Activated gamma-delta T cell (primary cell): ENCODE data around the gene BAG3.
"Not testable (repeated sequence)": the region's sequence is repeated elsewhere in the genome, so short reads cannot be mapped to it uniquely, and the experiment has no call there.

Experiments
- DNase-seq: peaks from one replicate; lab custom pipeline; 2025; lab: John Stamatoyannopoulos, UW

BAG3 gene

GRCh38 chr10:119689016-119689580 lies 37.9 kb downstream of the BAG3 start:
- DNase-seq: no peak

GRCh38 chr10:119691726-119692125 lies 40.5 kb downstream of the BAG3 start:
- no peak for DNase-seq

- DNase-seq: no peak
Observed at GRCh38 chr10:119693262-119693957, 42.2 kb downstream of the BAG3 start.

GRCh38 chr10:119694608-119695007 lies 43.4 kb downstream of the BAG3 start:
- DNase-seq: no peak

- no peak for DNase-seq
Observed at GRCh38 chr10:119700321-119700954, 49.3 kb downstream of the BAG3 start.

GRCh38 chr10:119701861-119702260 lies 50.7 kb downstream of the BAG3 start:
- DNase-seq: no peak

- DNase-seq: no peak
Observed at GRCh38 chr10:119702583-119702982, 51.4 kb downstream of the BAG3 start.

GRCh38 chr10:119703903-119704508 lies 52.8 kb downstream of the BAG3 start:
- no peak for DNase-seq

GRCh38 chr10:119705434-119705831 lies 54.3 kb downstream of the BAG3 start:
- DNase-seq: no peak

GRCh38 chr10:119706521-119707278 lies 55.5 kb downstream of the BAG3 start:
- DNase-seq: no peak

GRCh38 chr10:119707331-119707730 lies 56.2 kb downstream of the BAG3 start:
- not testable (repeated sequence) for DNase-seq

GRCh38 chr10:119710935-119711334 lies 59.8 kb downstream of the BAG3 start:
- DNase-seq: not testable (repeated sequence)

GRCh38 chr10:119713744-119714483 lies 62.7 kb downstream of the BAG3 start:
- DNase-seq: no peak

- DNase-seq: no peak
Observed at GRCh38 chr10:119714484-119714816, 63.3 kb downstream of the BAG3 start.

GRCh38 chr10:119715628-119716505 lies 64.7 kb downstream of the BAG3 start:
- DNase-seq: no peak

- no peak for DNase-seq
Observed at GRCh38 chr10:119723161-119723560, 72.0 kb downstream of the BAG3 start.

GRCh38 chr10:119723624-119724023 lies 72.4 kb downstream of the BAG3 start:
- no peak for DNase-seq

GRCh38 chr10:119724593-119725516 lies 73.7 kb downstream of the BAG3 start:
- no peak for DNase-seq

GRCh38 chr10:119725517-119725827 lies 74.3 kb downstream of the BAG3 start:
- no peak for DNase-seq
